A172 (cell line): ENCODE results near the gene SPRED3. TPM values are rescaled to one million over a fixed set of nuclear protein-coding genes. Genes with fewer than 3 reads are reported as not detected.
"Not testable (repeated sequence)": the region's sequence is repeated elsewhere in the genome, so short reads cannot be mapped to it uniquely, and the experiment has no call there.

Experiments used
- DNase-seq: peaks from one replicate; pipeline ENCODE4 v3.0.0-alpha.2; 2015; ENCODE audit warnings: low spot score
- total RNA-seq: library from RNA; depleted of rRNA; stranded (reverse); fragments of >200 nt; shearing (Covaris generic); gene quantifications from 2 replicates; pipeline ENCODE4 v1.2.3, GENCODE V29; 2014

The SPRED3 gene
- total RNA-seq, 1 experiment from 2014 or later, result 2.4 TPM

- DNase-seq, result no peak
Observed at GRCh38 chr19:38417544-38418506, 29.3 kb downstream of the SPRED3 start.

- DNase-seq, result no peak
Observed at GRCh38 chr19:38420935-38421334, 32.4 kb downstream of the SPRED3 start.

GRCh38 chr19:38421856-38422255 is 33.4 kb downstream of the SPRED3 start:
- no peak for DNase-seq

DNA sequence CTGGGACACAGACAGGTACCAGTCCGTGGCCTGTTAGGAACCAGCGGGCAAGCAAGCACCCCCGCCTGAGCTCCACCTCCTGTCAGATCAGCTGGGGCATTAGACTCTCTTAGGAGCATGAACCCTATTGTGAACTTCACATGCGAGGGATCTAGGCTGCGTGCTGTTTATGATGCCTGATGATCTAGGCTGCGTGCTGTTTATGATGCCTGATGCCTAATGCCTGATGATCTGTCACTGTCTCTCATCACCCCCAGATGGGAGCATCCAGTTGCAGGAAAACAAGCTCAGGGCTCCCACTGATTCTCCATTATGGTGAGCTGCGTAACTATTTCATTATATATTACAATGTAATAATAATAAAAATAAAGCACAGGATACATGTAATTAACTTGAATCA is 33.9 kb downstream of the SPRED3 start:
- DNase-seq, result no peak

- DNase-seq, result no peak
Observed at GRCh38 chr19:38424272-38424671, 35.8 kb downstream of the SPRED3 start.

- DNase-seq, result no peak
Observed at GRCh38 chr19:38425222-38425809, 36.8 kb downstream of the SPRED3 start.

DNA sequence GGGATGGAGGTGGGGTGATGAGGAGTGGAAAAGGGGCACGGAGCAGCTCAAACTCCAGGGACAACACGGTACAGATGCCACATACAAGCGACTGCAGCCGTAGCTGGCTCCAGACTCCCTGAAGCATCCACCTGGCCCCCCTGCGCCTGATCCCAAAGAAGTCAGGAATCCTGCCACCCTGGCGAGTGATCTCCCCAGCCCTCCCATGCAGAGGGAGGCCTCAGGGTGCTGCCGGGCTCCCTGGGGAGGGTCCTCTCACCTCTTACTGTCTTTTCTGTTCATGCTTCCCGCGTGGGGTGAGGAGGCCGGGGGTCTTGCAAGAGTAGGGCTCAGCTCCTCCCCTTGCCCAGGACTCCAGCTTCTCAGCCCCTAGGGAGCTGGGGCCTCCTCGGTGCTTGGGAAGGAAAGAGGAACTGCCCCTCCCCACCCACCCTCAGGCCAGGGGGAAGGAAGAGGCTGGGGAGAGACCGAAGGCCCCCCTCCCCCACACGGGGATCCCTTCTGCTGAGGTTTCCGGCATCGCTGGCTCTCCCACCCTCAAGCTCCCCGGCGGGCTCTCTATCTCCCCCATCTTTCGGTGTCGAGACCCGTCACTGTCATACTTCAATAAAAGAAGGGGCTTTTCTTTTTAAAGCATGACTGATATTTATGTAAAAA is 37.4 kb downstream of the SPRED3 start, which contains the start of gene RASGRP4:
Gene RASGRP4 (minus strand): TSS at position 410 of the 657 bp plus-strand sequence. CDS start 128 bp downstream, at position 282.
- no peak for DNase-seq

- DNase-seq, result not testable (repeated sequence)
Observed at GRCh38 chr19:38427035-38427677, 38.7 kb downstream of the SPRED3 start.

- DNase-seq, result no peak
Observed at GRCh38 chr19:38429055-38429810, 40.7 kb downstream of the SPRED3 start.

DNA sequence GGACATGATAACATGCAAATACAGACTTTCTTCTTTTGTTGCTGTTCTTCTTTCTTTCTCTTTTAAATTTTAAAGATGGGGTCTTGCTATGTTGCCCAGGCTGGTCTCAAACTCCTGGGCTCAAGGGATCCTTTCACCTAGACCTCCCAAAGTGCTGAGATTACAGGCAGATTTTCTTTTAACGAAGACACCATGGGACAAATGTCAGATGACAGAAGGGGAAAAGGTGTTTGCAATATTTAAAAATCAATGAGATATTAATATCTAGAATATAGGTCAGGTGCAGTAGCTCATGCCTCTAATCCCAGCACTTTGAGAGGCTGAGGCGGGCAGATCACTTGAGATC is 41.3 kb downstream of the SPRED3 start:
- no peak for DNase-seq

DNA sequence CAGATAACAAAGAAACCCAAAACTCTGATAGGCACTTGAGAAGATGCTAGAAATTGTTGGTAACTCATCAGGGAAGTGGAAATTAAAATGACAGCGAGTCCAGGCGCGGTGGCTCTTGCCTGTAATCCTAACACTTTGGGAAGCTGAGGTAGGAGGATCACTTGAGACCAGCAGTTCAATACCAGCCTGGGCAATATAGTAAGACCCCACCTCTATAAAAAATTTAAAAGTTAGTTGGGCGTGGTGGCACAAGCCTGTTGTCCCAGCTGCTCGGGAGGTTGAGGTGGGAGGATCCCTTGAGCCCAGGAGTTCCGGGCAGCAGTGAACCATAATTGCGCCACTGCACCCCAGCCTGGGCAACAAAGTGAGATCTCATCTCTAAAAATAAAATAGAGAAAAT is 42.4 kb downstream of the SPRED3 start:
- no peak for DNase-seq

- DNase-seq, result no peak
Observed at GRCh38 chr19:38433268-38433733, 44.8 kb downstream of the SPRED3 start, which contains the start of gene RYR1. Gene RYR1, plus strand, starts transcription at chr19:38433691. Its CDS starts 139 bp downstream, at chr19:38433830.

GRCh38 chr19:38434549-38435051 is 46.1 kb downstream of the SPRED3 start:
- DNase-seq, result no peak

DNA sequence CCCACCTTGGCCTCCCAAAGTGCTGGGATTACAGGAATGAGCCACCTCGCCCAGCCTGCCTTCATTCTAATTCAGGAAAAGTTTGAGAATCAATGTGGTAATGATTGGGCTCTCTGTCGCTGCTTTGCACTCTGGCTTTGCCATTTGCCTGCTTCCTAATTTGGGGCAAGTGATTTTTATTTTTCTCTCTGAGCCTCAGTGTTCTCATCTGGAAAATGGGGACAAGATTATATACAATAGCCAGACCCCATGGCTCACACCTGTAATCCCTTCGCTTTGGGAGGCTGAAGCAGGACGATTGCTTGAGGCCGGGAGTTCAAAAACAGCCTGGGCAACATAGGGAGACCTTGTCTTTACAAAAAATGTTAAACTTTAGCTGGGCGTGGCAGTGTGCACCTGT is 48.8 kb downstream of the SPRED3 start:
- no peak for DNase-seq

DNA sequence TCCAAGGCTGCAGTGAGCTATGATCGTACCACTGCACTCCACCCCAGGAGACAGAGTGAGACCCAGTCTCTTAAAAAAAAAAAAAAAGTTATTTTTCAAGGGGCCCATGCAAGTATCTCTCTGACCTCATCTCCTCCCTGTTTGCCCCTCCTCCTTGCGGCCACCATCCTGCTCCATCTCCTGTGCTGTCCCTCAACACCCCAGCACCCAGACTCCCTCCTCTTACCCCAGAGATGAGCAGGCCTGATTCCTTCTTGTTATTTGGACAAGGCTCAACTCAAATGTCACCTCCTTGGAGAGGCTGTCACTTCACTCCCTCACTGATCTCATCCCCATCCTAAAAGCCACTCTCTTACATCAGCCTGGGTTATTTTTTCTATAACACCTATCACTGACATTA is 49.4 kb downstream of the SPRED3 start:
- DNase-seq, result no peak

GRCh38 chr19:38440592-38440991 is 52.1 kb downstream of the SPRED3 start:
- DNase-seq, result no peak

DNA sequence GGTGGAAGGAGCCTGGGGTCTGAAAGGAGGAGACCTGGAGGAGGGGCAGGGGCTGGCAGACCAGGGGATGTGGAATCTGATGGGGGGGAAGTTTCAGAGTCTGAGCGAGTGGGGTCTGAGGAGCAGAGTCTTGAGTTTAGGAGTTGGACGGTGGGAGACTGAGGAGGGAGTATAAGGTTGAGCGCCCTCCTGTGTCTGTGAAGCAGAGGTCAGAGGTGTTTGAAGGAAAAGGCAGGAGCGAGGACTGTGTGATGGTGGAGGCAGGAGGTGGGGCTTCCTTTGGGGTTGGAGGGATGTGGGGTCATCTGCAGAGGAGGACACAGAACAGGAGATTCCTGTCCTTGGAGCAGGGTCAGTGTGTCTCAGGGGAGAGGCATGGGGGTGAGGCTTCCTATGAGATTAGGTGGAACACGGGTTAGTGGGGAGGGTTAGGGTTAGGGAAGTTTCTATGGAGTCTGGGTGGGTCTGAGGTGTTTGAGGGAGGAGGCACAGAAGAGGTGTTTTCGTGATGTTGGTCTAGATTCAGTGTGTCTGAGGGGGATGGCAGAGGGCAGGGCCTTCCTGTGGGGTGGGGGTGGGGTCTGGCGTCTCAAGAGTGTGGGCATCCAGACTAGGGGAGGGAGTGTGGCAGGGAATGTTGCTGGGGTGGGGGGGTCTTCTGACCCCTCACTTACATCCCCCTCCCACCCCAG is 53.3 kb downstream of the SPRED3 start:
- no peak for DNase-seq

DNA sequence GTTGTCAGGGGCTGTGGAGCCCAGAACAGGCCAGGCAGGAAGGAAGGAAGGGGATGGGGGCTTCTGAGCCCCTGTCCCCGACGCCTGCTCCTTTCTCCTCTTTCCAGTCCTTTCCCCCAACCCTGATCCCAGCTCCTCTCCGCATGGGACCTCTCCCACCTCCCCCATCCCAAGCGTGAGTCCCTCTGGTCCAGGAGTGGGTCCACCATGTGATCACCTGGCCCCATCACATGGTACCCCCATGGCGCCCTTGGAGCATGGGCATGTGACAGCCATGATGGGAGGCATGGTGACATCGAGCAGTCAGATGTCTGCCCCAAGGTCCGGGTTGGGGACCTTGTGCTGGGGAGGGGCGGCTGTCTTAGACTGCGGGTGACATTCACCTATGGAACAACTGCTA is 54.2 kb downstream of the SPRED3 start:
- DNase-seq, result no peak

- DNase-seq, result no peak
Observed at GRCh38 chr19:38443458-38443999, 55.0 kb downstream of the SPRED3 start.

DNA sequence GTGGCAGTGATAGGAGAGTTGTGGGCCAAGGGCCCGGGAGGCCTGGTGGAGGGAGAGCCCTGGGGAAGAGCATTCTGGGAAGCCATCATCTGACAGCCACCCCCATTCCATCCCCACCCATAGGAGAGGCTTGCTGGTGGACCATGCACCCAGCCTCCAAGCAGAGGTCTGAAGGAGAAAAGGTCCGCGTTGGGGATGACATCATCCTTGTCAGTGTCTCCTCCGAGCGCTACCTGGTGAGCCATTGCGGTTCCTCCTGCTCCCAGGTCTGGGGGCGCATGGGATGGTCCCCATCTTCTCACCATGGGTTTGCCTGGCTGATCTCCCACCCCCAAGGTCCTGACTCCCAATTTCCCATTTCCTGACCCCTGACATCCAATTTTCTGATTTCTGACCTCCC is 55.5 kb downstream of the SPRED3 start:
- DNase-seq, result no peak
